Upper lobe of right lung (tissue), 1 donor: ENCODE results near the gene THAP12. TPM values are rescaled to one million over a fixed set of nuclear protein-coding genes. Genes with fewer than 3 reads are reported as not detected.

Source experiments
- ATAC-seq: fragments of 200-7000 bp; cut with Tn5 transposase; one replicate; pipeline ENCODE4 v1.9.1; 2020; ENCODE audit warnings: mild to moderate bottlenecking, moderate library complexity
- DNase-seq: peaks from one replicate; pipeline ENCODE4 v3.0.0-alpha.2; 2020
- H3K27ac ChIP-seq: fragments of 200-600 bp; one replicate; pipeline ENCODE4 v1.8.0; 2022
- H3K27me3 ChIP-seq: fragments of 200-600 bp; one replicate; pipeline ENCODE4 v1.8.0; 2022; ENCODE audit warnings: mild to moderate bottlenecking
- H3K36me3 ChIP-seq: fragments of 200-600 bp; one replicate; pipeline ENCODE4 v1.8.0; 2022
- H3K4me1 ChIP-seq: fragments of 200-600 bp; one replicate; pipeline ENCODE4 v1.8.0; 2022
- H3K4me3 ChIP-seq: fragments of 200-600 bp; one replicate; pipeline ENCODE4 v1.8.0; 2022; ENCODE audit warnings: mild to moderate bottlenecking
- H3K9me3 ChIP-seq: fragments of 200-600 bp; one replicate; pipeline ENCODE4 v1.8.0; 2022
- intact Hi-C: fragments of 100-400 bp; cut with DNase I; formaldehyde crosslinking; loops from one replicate; pipeline ENCODE4 v1.11.0; 2022
- total RNA-seq: library from RNA; stranded (reverse); fragmentation: NEBNext Ultra II Directional; extraction: Animal tissue kit (Norgen Biotek cat#: 25700); gene quantifications from one replicate; pipeline ENCODE4 v1.2.1, GENCODE V29; 2021
- TF ChIP-seq, protein P1 (sequence below): fragments of 200-600 bp; IDR thresholded peaks from one replicate; pipeline ENCODE4 v1.8.0; 2022; ENCODE audit warnings: antibody characterized with exemption
- donor health status: DM: no; HTN: yes; CAD: no; lungs with severe emphysema.

The THAP12 gene
- total RNA-seq, 1 donor from 2014 or later: 36.8 TPM

DNA sequence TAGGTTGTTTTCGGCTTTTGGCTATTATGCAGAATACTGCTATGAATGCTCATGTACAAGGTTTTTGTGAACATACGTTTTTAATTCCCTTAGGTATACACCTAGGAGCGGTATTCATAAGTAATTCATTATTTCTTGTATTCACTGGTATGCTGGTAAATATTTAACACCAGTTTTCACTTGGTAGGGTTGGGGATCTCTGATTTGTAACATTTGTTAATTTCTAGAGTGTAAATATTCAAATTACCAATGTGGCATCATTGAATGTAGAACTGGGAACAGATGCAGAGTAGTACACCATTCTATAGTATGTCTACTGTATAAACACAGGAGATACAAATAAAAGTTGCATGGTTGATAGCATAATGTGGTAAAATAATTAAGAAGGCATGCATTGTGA is 16.5 kb upstream of the THAP12 start:
- TF ChIP-seq, protein P1, sequence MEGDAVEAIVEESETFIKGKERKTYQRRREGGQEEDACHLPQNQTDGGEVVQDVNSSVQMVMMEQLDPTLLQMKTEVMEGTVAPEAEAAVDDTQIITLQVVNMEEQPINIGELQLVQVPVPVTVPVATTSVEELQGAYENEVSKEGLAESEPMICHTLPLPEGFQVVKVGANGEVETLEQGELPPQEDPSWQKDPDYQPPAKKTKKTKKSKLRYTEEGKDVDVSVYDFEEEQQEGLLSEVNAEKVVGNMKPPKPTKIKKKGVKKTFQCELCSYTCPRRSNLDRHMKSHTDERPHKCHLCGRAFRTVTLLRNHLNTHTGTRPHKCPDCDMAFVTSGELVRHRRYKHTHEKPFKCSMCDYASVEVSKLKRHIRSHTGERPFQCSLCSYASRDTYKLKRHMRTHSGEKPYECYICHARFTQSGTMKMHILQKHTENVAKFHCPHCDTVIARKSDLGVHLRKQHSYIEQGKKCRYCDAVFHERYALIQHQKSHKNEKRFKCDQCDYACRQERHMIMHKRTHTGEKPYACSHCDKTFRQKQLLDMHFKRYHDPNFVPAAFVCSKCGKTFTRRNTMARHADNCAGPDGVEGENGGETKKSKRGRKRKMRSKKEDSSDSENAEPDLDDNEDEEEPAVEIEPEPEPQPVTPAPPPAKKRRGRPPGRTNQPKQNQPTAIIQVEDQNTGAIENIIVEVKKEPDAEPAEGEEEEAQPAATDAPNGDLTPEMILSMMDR: no peak
- no peak for ATAC-seq
- H3K4me3 ChIP-seq: no peak overlapping the region
- DNase-seq: no peak
- H3K4me1 ChIP-seq: no peaks in the 10 kb centered on the region
- H3K36me3 ChIP-seq: no peaks in the 10 kb centered on the region
- H3K27ac ChIP-seq: no peak overlapping the region
- intact Hi-C loops: no loop called here
- H3K27me3 ChIP-seq: no peaks in the 10 kb centered on the region
- no peaks in the 10 kb centered on the region for H3K9me3 ChIP-seq

DNA sequence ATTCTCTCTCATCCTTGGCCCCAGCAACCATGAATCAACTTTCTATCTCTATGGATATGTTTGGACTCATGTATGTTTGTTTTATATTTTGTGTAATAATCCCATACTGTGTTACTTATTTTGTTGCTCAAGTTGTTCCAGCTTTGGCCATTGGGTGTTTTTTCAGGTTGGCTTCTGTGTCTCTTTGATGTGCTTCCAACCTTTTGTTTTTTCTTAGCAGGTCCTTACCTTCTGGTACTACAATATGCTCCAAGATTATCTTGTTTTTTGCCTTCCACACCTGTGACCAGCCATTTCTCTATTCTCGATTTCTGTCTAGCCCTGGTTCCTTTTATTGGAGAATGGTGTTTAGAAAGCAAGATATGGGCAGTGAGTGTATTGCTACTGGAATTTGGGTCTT is 14.4 kb upstream of the THAP12 start:
- TF ChIP-seq, protein P1: no peak
- ATAC-seq (no peak), DNase-seq (no peak)
- no peaks in the 10 kb centered on the region for H3K27me3 ChIP-seq
- H3K36me3 ChIP-seq: no peaks in the 10 kb centered on the region
- H3K9me3 ChIP-seq: no peaks in the 10 kb centered on the region
- no peak overlapping the region for H3K4me3 ChIP-seq
- no peaks in the 10 kb centered on the region for H3K4me1 ChIP-seq
- intact Hi-C loops: no loop called here
- no peak overlapping the region for H3K27ac ChIP-seq

DNA sequence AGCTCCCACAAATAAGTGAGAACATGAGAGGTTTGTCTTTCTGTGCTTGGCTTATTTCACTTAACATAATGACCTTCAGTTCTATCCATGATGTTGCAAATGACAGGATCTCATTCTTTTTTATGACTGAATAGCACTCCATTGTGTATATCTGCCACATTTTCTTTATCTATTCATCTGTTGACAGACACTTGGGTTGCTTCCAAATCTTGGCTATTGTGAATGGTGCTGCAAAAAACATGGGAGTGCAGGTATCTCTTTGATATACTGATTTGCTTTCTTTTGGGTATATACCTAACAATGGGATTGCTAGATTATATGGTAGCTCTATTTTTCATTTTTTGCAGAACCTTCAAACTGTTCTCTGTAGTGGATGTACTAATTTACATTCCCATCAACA is 13.5 kb upstream of the THAP12 start:
- H3K36me3 ChIP-seq: no peaks in the 10 kb centered on the region
- no peak for DNase-seq
- H3K9me3 ChIP-seq: no peaks in the 10 kb centered on the region
- H3K4me3 ChIP-seq: no peak overlapping the region
- TF ChIP-seq, protein P1: no peak
- intact Hi-C loops: no loop called here
- no peak overlapping the region for H3K27ac ChIP-seq
- no peaks in the 10 kb centered on the region for H3K27me3 ChIP-seq
- H3K4me1 ChIP-seq: no peaks in the 10 kb centered on the region
- ATAC-seq: no peak

DNA sequence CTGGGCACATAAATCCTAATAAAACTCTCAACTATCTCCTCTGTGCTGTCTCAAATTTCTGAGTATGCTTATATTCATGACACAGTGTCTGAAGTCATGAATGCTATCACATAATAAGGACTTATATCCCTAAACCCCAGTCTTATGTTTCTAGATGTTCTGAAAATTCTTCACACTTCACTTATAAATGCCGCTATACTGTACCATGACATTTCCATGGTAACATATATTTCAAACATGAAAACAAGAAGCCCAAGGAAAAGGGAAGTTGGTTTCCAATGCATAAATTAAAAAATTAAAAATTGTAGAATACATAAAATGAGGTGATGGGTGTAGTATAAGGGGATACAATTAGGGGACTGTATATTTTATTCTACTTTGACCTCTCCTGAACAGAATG is 11.9 kb upstream of the THAP12 start:
- no peak overlapping the region for H3K4me3 ChIP-seq
- H3K36me3 ChIP-seq: no peaks in the 10 kb centered on the region
- H3K27me3 ChIP-seq: no peaks in the 10 kb centered on the region
- H3K4me1 ChIP-seq: no peaks in the 10 kb centered on the region
- DNase-seq (no peak), ATAC-seq (no peak)
- no peaks in the 10 kb centered on the region for H3K9me3 ChIP-seq
- TF ChIP-seq, protein P1: no peak
- H3K27ac ChIP-seq: no peak overlapping the region
- intact Hi-C loops: no loop called here

DNA sequence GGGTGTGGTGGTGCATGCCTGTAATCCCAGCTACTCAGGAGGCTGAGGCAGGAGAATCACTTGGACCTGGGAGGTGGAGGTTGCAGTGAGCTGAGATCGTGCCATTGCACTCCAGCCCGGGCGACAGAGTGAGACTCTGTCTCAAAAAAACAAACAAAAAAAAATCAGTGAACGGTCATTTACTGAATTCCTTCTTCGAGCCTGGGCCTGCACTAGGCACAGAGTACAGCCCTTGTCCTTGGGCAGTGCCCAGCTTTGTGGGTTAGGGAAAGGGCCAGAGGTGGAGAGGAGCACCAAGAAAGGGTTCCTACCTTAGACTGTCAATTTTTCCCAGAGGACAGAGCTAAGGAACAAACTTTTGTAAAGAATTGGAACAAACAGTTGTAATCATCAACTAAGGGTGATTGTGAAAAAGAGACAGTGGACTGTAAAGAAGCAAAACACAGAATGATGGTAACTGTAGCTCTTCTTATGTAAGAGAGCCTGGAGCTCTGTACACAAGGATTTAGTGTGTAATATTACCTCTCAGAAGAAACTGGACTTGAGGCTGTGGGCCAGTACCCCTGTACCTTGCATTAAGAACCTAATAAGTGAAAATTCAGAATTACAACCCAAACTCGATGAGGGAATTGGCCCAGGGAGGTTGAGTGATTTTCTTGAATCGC is 11.0 kb upstream of the THAP12 start:
- no peaks in the 10 kb centered on the region for H3K36me3 ChIP-seq
- no peaks in the 10 kb centered on the region for H3K9me3 ChIP-seq
- no peaks in the 10 kb centered on the region for H3K4me1 ChIP-seq
- no peak for DNase-seq
- ATAC-seq: no peak
- H3K27me3 ChIP-seq: no peaks in the 10 kb centered on the region
- intact Hi-C loops: no loop called here
- TF ChIP-seq, protein P1: no peak
- H3K4me3 ChIP-seq: no peak overlapping the region
- H3K27ac ChIP-seq: no peak overlapping the region

DNA sequence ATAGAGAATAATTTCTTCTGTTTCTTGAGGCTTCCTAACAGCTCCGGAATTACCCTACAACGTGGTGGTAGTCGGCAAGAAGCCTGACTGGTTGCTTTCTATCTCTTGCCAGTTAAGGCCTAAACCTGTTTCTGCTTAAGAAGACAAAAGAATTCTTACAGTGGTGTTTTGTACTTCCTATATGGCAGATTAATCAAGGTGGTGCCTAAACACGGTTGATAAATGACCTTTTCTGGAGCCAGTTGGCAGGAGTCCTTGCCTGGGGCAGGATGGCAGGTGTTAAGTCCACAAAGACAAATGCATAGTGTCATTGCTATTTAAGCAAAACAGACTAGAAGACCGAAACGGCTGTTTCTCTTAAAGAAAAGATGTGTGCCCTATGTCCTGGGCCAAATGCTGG is 10.1 kb upstream of the THAP12 start:
- H3K9me3 ChIP-seq: no peaks in the 10 kb centered on the region
- H3K4me3 ChIP-seq: no peak overlapping the region
- no peak overlapping the region for H3K27ac ChIP-seq
- intact Hi-C loops: no loop called here
- ATAC-seq: no peak
- H3K4me1 ChIP-seq: no peaks in the 10 kb centered on the region
- H3K36me3 ChIP-seq: no peaks in the 10 kb centered on the region
- TF ChIP-seq, protein P1: no peak
- H3K27me3 ChIP-seq: no peaks in the 10 kb centered on the region
- no peak for DNase-seq
